Measurements from ENCODE around the gene CCDC186.

GRCh38 chr10:114071178-114071577, 102.8 kb downstream of the CCDC186 start:
- TF ChIP-seq EZH2 (IDR thresholded peaks at IDR 0.05; ENCODE audit: borderline replicate concordance, low read depth, low read length, severe bottlenecking) (no peak), CTCF (IDR thresholded peaks at IDR 0.05; ENCODE audit: borderline replicate concordance, extremely low read depth, low read length, poor library complexity, severe bottlenecking) (no peak)

All from DND-41 (cell line).